DOHH2 (cell line): ENCODE results near the gene TEN1.

Source experiments
- H3F3A ChIP-seq: fragments of 200-600 bp; sonication (generic), shearing (Covaris generic); 2 replicates; pipeline ENCODE4 v1.6.0; 2016; ENCODE audit warnings: antibody characterized with exemption, mild to moderate bottlenecking; ENCODE audit not compliant: control insufficient read depth, insufficient read depth
- H3K27ac ChIP-seq: fragments of 200-600 bp; sonication (generic); 2 replicates; pipeline ENCODE4 v1.5.1; 2014; ENCODE audit warnings: low read depth, mild to moderate bottlenecking, low read length, moderate library complexity
- H3K27me3 ChIP-seq: fragments of 200-600 bp; sonication (generic); 2 replicates; pipeline ENCODE4 v1.6.1; 2014; ENCODE audit warnings: mild to moderate bottlenecking, low read length, mixed read lengths; ENCODE audit not compliant: control insufficient read depth
- H3K36me3 ChIP-seq: fragments of 200-600 bp; sonication (generic); 2 replicates; pipeline ENCODE4 v1.6.1; 2014; ENCODE audit warnings: mild to moderate bottlenecking, low read length, moderate library complexity, mixed read lengths; ENCODE audit not compliant: control insufficient read depth
- H3K4me1 ChIP-seq: fragments of 200-600 bp; sonication (generic); 2 replicates; pipeline ENCODE4 v1.6.1; 2014; ENCODE audit warnings: mild to moderate bottlenecking, low read length, mixed read lengths; ENCODE audit not compliant: control insufficient read depth
- H3K4me2 ChIP-seq: fragments of 200-600 bp; sonication (generic); 2 replicates; pipeline ENCODE4 v1.6.0; 2014; ENCODE audit warnings: mild to moderate bottlenecking, low read length, moderate library complexity
- H3K4me3 ChIP-seq: fragments of 200-600 bp; sonication (generic); 2 replicates; pipeline ENCODE4 v1.5.1; 2014; ENCODE audit warnings: mild to moderate bottlenecking, low read length, mixed read lengths
- H3K79me2 ChIP-seq: fragments of 200-600 bp; sonication (generic); 2 replicates; pipeline ENCODE4 v1.6.1; 2014; ENCODE audit warnings: mild to moderate bottlenecking, low read length, mixed read lengths; ENCODE audit not compliant: control insufficient read depth
- H3K9me2 ChIP-seq: fragments of 200-600 bp; sonication (generic); replicated peaks from 2 replicates; pipeline ENCODE4 v1.6.1; 2014; ENCODE audit warnings: mild to moderate bottlenecking, low read length, mixed read lengths; ENCODE audit not compliant: control insufficient read depth
- H3K9me3 ChIP-seq: fragments of 200-600 bp; sonication (generic); 2 replicates; pipeline ENCODE4 v1.6.1; 2014; ENCODE audit warnings: antibody characterized with exemption, low read length, mixed read lengths; ENCODE audit not compliant: control insufficient read depth, insufficient read depth
- H4K20me1 ChIP-seq: fragments of 200-600 bp; sonication (generic); 2 replicates; pipeline ENCODE4 v1.6.0; 2014; ENCODE audit warnings: low read depth, mild to moderate bottlenecking, antibody characterized with exemption, low read length, moderate library complexity; ENCODE audit not compliant: control insufficient read depth, insufficient read depth
- EZH2phosphoT487 ChIP-seq: fragments of 200-600 bp; sonication (generic); IDR thresholded peaks from 2 replicates; pipeline ENCODE4 v1.6.1; 2017; ENCODE audit warnings: borderline replicate concordance, mild to moderate bottlenecking, antibody characterized with exemption, low read length, moderate library complexity, mixed read lengths
- TF ChIP-seq, protein P1 (sequence below): fragments of 200-600 bp; sonication (generic); IDR thresholded peaks from one replicate; pipeline ENCODE4 v1.5.1; 2014; ENCODE audit warnings: antibody characterized with exemption, mild to moderate bottlenecking, low read depth, low read length; ENCODE audit not compliant: poor library complexity, severe bottlenecking

TEN1 gene

DNA sequence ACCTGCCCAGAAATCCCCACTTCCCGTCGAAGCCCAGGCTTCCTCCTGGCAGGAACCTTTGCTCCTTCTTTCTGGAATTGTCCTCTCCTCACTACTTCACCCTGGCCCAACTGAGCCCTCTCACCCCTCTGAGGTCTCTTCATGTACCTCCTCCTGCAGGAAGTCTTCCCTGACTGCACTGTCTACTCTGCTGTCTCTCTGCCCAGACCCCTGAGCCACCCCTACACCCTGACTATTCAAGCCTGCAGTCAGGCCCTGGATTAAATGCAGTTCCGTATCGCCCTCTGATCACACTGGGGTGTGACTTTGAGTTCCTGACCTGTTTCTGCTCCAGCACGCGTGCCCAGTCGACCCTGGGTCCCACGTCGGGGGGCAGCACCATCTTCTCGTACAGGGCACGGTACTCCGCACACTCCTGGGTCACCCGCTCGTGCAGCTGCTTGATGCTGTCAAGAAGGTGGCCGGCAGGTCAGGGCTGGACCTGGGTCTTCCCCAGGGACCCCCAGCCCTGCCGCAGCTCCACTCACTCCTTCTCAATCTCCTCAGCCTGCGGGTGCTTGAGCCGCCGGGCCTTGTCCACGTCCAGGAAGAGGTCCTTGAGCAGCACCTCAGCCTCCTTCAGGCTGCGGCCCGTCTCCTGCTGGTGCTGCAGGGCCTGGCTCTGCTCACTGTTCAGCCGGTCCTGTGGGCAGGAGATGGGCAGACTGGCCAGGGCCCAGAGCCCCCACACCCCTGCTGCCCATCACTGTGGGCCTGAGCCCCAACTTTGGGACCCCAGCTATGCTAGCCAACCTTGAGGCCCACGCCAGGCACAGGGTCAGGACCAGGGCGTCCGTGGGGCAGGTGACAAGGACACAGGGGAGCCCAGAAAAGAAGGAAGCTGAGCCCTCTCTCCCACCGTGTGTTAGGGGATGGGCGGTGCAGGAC, 44.2 kb downstream of the TEN1 start:
- H3K4me3 ChIP-seq, result no peak overlapping the region
- H3K4me2 ChIP-seq, result no peak overlapping the region
- H3K27me3 ChIP-seq, result no peaks in the 10 kb centered on the region
- H3K4me1 ChIP-seq, result no peaks in the 10 kb centered on the region
- no peaks in the 10 kb centered on the region for H3K9me2 ChIP-seq
- no peaks in the 10 kb centered on the region for H3K9me3 ChIP-seq
- no peak overlapping the region for H3K27ac ChIP-seq
- no peaks in the 10 kb centered on the region for H4K20me1 ChIP-seq
- peaks cover 5% of the 10 kb centered on the region; the same call in 1 of the 2 replicates for H3F3A ChIP-seq
- no peaks in the 10 kb centered on the region for H3K36me3 ChIP-seq
- TF ChIP-seq EZH2phosphoT487, result no peak
- TF ChIP-seq, protein P1, sequence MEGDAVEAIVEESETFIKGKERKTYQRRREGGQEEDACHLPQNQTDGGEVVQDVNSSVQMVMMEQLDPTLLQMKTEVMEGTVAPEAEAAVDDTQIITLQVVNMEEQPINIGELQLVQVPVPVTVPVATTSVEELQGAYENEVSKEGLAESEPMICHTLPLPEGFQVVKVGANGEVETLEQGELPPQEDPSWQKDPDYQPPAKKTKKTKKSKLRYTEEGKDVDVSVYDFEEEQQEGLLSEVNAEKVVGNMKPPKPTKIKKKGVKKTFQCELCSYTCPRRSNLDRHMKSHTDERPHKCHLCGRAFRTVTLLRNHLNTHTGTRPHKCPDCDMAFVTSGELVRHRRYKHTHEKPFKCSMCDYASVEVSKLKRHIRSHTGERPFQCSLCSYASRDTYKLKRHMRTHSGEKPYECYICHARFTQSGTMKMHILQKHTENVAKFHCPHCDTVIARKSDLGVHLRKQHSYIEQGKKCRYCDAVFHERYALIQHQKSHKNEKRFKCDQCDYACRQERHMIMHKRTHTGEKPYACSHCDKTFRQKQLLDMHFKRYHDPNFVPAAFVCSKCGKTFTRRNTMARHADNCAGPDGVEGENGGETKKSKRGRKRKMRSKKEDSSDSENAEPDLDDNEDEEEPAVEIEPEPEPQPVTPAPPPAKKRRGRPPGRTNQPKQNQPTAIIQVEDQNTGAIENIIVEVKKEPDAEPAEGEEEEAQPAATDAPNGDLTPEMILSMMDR, result no peak
- H3K79me2 ChIP-seq, result no peaks in the 10 kb centered on the region

DNA sequence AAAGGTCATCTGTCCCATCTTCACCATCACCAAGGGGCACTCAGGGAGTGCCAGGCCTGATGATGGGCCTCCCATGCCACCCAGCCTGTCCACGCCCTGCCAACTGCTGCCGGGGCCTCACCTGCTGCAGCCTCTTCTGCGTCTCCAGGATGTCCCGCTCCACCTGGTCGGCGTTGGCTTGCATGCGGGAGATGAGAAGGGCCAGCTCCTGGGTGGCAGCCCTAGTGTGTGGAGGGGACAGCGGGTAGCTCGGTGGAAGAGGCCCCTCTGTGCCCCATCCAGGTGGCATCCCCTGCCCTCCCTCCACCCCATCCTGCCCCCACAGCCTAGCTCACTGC, 44.8 kb downstream of the TEN1 start:
- no peaks in the 10 kb centered on the region for H3K9me2 ChIP-seq
- H3K4me1 ChIP-seq, result peaks cover 3% of the 10 kb centered on the region
- H3K4me2 ChIP-seq, result no peak overlapping the region
- H3K9me3 ChIP-seq, result no peaks in the 10 kb centered on the region
- no peak overlapping the region for H3K4me3 ChIP-seq
- H3K27me3 ChIP-seq, result no peaks in the 10 kb centered on the region
- TF ChIP-seq EZH2phosphoT487, result no peak
- TF ChIP-seq, protein P1, result no peak
- peaks cover 5% of the 10 kb centered on the region; the same call in 1 of the 2 replicates for H3F3A ChIP-seq
- H3K36me3 ChIP-seq, result no peaks in the 10 kb centered on the region
- no peaks in the 10 kb centered on the region for H4K20me1 ChIP-seq
- no peak overlapping the region for H3K27ac ChIP-seq
- H3K79me2 ChIP-seq, result no peaks in the 10 kb centered on the region

DNA sequence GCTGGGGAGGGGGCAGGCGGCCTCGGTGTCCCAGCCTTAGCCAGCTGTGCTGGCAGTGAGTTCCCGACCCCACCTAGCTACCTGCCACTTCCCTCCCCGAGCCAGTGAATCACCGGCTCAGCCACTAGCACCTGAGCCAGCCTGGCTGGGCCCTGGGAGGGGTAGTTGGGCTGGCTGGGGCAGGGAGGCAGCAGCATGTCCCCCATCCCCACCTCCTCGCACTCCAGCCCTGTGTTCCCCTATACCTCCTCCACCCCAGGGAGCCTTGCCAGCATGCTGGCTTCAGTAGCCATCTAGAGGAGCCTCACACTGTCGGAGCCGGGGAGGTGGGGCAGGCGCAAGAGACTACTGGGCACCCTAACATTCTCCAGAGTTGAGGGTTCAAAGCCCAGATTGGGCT, 45.3 kb downstream of the TEN1 start:
- H3K9me2 ChIP-seq, result no peaks in the 10 kb centered on the region
- H3F3A ChIP-seq, result peaks cover 5% of the 10 kb centered on the region; the same call in 1 of the 2 replicates
- no peak overlapping the region for H3K4me3 ChIP-seq
- peaks cover 8% of the 10 kb centered on the region for H3K4me1 ChIP-seq
- no peak overlapping the region for H3K4me2 ChIP-seq
- no peaks in the 10 kb centered on the region for H3K27me3 ChIP-seq
- no peaks in the 10 kb centered on the region for H3K36me3 ChIP-seq
- H4K20me1 ChIP-seq, result no peaks in the 10 kb centered on the region
- H3K9me3 ChIP-seq, result no peaks in the 10 kb centered on the region
- H3K79me2 ChIP-seq, result no peaks in the 10 kb centered on the region
- TF ChIP-seq EZH2phosphoT487, result no peak
- TF ChIP-seq, protein P1, result no peak
- H3K27ac ChIP-seq, result no peak overlapping the region
